Stimulated activated CD8-positive, alpha-beta memory T cell treated with anti-CD3 and anti-CD28 coated beads, Interleukin-7, amount 100 ng/mL, for 24 hours (primary cell): Measurements from ENCODE around the gene HOXA5.

Source experiments
- DNase-seq: peaks from one replicate; pipeline ENCODE4 v3.0.0-alpha.2; 2020; ENCODE audit warnings: low read depth

The HOXA5 gene

DNA sequence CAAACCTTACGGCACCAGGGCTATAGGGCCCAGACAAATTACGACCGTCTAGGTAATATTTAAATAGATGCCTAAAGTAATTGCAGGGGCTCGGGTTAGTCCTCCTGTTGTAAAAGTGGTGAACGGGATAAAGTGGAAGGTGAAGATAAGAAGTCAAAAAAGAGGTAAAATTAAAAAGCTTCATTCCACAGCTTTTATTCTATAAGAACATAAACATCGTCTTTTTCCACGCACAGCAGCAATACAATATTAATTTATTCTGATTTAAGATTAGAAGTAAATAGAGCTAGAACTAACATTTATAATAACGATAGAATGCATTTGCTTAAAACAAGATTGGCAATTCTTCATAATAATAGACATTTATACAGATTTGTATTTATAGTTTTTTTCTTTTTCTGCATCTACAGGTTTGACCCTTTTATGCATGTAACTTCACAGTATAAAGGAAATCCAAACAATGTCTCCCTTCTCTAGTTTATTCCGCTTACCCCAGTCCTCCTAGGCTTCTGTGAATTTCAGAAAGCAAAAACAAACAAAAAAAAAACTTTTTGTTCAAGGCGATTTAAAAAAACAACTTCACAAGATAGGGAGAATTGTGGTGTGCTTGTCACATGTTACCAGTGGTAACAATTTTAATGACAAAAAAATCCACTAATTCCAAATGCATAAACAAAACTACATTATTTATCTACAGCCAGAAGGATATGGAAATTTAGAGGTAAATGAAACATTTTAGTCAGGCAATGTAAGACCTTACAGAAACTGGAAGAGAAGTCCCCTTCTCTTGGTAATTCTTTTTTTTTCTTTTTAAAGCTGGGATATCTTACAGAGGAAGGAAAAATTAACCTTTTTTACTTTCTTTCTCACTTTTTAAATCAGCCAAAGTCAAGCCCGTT is 27.2 kb upstream of the HOXA5 start:
- no peak for DNase-seq

DNA sequence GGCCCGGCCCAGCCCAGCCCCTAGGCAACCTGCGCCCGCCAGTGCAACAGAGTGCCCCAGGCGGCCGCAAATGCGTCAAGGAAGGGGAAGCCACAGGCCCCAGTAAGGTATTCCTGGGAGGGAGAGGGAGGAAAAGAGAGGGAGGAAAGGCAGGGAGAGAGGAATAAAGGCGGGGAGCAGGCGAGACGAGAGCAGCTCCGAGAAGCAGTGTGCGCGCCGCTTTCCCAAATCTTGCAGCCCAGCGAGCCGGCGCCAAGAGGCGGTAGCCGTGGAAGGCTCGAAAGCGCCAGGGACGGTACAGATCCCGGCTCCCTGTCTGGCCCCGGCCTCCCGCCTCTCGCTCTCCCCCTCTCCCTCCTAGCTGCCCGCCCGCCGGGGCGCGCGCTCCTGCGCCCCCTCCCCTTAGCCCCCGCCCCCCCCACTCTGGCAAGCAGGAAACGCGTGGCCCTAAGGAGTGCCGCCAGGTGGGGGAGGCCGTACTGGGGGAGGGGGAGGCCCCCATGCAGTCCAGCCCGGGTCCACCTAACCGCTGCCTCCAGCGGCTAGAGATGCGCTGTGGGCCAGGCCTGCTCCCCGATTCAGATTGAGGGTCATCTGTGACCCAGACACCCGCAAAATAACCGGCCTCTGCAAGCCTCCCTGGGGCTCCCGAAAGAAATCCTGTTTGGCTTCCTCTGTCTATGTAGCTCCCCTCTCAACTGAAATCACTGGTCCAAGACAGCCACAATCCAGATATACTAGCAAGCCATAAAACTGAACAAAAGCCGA is 26.4 kb upstream of the HOXA5 start:
- no peak for DNase-seq

DNA sequence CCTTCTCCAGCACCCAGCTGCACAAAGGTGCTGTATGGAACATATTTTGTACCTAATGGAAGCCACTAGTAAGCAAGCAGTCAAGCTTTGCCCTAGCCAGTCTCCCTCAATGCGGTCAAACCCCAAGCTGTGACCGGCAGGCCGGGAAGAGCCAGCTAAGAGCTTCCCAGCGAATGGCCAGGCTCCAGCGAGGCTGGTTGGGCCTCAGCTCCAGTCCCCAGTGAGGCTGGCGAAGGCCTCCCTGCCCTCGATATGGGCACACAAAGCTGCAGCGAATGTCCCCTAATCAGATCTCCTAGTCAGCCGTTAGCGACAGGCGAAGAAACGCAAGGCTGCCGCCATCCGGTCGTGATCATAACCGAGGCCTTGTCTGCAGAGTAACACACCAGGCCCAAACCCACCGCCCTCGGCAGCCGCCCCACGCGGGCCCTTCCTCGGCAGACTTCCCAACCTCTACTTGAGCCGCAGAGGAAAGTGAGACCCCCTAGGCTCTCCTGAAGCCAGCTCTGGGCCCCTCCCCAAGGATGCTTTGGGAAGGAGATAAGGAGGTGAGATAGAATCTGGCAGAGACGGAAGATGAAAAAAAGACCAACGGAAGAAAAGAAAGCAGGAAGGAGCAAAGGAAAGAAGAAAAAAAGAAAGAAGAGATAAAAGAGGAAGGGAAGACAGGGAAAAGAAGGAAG is 24.9 kb upstream of the HOXA5 start:
- DNase-seq: no peak

DNA sequence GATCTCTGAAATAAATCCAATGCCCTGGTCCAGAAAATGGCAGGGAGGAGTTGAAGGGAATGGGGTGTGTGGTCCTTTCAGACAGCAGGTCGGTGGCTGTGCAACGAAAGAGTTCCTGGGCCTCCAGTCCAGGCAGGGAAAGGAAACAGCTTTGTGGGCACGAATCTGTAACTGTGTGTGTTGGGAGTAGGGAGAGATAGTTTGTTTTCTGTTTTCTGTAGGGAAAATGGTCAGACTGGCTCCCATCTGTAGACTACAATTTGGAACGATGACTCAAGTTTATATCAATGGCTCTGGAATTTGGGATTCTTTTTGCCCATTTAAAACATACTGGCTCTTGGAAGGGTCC is 24.4 kb upstream of the HOXA5 start:
- DNase-seq: no peak

DNA sequence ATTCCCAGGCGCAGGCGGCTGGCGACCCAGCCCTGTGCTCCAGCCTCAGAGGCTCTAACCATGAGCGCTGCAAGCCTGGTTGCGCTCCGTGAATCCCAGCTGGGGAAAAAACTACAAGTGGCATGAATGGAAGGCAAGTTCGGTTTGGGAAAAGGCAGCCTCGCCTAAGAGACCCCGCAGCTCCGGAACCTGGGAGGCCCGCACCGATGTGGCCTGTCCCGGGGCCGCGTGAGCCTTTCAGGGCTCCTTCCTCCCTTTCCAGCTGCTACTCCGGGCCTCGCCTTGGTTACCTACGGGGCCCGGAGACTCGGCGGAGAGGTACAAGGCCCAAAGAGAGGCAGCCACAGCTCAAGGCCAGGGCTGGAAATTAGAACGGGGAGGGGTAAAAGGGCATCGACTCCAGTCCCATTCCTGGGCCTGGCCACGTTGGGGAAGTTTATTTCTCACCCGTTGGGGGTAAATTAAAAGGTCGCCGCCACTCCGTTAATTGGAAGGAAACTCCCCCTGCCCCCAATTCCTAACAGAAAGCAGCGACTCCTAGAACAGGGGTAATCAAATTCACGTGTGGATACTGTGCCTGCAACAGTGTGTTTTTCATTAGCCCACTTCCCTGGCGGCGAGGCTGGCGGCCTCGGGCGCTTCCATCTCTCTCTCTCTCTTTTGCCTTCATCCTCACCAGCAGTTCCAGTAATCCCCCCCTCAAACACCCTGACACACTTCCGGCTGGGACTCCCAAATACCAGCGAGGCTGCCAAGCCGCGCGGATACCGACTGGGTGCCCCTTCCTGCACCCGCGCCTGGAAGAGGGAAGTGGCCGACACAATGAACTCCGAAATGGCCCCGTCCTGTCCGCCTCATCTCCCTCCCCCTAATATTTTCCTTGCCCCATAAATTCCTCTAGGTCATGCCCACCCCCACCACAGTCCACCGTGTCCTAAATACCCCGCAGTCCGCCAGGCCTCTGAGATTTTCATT is 23.3 kb upstream of the HOXA5 start:
- DNase-seq: no peak

DNA sequence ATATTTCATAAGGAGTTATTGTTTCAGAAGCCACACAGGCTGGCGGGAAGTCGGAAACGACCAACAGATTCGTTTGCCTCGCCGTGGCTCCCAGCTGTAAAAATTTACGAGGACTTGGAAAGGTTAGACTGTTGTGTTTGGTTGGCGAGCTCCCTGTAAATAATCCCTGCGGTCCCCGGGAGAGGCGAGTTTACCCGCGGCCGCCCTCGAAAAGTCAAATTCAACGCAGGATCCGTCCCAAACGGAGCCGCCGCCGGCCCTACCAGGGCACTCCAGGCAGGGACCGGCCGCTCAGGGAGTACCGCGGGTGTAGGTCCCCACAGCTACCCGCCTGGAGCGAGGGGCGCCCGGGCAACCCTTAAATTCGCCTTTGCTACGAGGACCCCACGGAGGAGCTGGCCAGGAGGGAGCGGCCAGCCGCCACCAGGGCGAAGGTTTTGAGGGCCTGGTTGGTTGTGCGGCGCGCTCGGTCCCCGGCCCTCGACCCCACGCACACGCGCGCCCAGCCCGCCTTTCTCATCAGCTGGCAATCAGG is 22.6 kb upstream of the HOXA5 start:
- no peak for DNase-seq

DNA sequence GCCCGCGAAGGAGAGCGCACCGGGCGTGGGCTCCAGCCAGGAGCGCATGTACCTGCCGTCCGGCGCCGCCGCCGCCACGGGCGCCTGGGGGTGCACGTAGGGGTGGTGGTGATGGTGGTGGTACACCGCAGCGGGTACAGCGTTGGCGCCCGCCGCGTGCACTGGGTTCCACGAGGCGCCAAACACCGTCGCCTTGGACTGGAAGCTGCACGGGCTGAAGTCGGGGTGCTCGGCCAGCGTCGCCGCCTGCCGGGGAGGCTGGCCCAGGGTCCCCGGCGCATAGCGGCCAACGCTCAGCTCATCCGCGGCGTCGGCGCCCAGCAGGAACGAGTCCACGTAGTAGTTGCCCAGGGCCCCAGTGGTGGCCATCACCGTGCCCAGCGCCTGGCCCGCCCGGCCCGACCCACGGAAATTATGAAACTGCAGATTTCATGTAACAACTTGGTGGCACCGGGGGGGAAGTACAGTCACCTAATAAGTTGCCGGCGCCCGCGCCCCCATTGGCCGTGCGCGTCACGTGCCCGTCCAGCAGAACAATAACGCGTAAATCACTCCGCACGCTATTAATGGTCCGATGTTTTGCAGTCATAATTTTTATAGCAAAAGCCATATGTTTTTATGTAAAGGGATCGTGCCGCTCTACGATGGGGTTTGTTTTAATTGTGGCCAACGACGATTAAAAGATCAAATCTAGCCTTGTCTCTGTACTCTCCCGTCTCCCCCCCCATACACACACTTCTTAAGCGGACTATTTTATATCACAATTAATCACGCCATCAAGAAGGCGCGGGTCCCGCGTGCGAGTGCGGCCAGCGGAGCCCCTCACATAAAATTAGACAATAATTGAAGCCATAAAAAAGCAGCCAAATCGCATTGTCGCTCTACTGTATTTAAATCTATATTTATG is 21.9 kb upstream of the HOXA5 start, which contains the start of gene HOXA9:
TSS of gene HOXA9 (minus strand) at position 449 of the 907 bp plus-strand sequence. CDS start at position 369, 80 bp downstream.
- DNase-seq: no peak

DNA sequence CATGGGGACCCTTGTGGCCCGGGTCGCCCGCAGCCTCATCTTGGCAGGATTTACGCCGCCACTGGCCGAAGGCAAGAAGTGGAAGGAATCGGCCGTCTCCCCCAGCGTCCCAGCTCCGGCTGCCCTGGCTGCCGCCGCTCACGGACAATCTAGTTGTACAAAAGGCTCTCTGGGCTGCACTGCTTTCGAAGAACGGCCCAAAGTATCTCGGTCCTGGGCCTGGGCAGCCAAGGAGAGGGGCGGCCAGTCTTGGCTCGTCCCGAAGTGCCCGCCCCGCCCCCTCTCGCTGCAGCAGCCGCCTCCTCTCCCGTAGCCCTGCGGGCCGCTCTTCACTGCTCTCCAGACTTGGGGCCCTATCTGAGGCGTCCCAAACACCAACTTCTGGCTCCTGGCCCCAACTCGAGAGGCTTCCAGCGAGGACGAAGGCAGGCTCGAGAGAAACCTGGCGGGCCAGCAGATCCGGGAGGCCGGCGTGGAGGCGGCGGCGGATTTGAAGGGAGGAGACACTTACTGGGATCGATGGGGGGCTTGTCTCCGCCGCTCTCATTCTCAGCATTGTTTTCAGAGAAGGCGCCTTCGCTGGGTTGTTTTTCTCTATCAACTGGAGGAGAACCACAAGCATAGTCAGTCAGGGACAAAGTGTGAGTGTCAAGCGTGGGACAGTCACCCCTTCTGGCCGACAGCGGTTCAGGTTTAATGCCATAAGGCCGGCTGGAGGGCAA is 21.0 kb upstream of the HOXA5 start:
- no peak for DNase-seq

DNA sequence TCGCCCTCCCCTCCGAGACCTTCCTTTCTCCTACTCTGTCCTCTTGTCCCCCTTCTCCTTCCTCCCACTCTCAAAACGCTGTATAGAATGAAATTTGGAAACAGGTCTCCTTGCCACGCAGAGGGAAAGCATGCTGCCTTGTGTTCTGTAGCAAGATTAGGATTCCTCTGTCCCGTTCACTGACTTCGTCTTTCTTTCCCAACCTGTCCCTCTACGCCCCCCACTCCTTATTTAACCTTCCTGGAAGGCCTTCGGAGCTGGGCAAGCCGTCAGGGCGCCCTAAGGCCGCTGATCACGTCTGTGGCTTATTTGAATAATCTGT is 20.5 kb upstream of the HOXA5 start:
- no peak for DNase-seq

DNA sequence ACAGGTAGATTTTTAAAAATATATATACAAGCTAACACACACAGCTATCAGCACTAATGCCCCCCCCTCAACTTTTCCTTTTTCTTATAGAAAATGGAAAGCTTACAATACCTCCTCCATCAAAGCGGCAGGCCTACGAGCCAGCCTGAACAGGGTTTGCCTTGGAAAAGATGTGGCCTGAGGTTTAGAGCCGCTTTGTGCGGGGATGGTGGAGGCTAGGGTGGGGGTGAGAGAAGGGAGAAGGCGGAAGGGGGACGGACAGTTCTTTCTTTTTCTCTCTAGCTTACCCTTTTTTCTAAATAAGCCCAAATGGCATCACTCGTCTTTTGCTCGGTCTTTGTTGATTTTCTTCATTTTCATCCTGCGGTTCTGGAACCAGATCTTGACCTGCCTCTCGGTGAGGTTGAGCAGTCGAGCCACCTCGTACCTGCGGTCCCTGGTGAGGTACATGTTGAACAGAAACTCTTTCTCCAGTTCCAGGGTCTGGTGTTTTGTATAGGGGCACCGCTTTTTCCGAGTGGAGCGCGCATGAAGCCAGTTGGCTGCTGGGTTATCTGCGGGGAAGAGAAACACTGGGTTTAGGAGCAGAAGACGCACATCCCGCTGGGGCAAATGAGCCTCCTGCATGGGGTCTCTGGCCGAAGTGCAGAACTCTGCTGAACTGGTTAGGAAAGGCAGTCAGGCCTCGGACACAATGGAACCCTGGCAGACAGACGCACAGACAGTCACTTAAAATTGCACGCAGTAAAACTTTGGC is 20.0 kb upstream of the HOXA5 start:
- no peak for DNase-seq

DNA sequence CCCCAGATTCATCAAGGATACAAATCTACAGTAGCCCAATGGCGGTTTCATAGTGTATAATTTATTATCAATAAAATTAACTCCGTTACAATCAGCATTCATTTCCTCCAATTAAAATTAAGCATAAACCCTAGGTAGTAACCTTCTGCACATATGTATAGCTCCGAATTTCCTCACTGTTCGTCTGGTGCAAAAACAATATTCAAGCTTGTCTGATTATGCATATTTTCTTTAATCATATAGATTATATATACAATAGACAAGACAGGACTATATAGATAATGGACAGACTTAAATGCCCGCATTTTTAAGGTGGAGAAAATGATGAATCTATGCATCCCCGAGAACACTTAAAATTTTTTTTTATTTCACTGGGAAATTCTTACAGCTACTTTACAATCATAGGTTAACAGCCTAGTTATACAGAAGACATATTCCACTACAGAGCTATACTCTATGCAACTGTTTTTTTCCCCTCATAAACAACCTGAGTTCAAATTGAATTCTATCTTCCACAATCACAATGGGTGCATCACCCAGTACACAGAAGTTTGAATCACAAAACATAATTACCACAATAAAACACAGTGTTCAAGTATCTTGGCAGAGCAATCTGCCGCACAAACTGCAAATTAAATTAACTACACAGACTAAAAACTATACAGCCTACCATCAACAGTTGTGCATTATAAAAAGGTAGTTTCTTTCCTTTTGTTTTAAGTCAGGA is 19.2 kb upstream of the HOXA5 start:
- DNase-seq: no peak

DNA sequence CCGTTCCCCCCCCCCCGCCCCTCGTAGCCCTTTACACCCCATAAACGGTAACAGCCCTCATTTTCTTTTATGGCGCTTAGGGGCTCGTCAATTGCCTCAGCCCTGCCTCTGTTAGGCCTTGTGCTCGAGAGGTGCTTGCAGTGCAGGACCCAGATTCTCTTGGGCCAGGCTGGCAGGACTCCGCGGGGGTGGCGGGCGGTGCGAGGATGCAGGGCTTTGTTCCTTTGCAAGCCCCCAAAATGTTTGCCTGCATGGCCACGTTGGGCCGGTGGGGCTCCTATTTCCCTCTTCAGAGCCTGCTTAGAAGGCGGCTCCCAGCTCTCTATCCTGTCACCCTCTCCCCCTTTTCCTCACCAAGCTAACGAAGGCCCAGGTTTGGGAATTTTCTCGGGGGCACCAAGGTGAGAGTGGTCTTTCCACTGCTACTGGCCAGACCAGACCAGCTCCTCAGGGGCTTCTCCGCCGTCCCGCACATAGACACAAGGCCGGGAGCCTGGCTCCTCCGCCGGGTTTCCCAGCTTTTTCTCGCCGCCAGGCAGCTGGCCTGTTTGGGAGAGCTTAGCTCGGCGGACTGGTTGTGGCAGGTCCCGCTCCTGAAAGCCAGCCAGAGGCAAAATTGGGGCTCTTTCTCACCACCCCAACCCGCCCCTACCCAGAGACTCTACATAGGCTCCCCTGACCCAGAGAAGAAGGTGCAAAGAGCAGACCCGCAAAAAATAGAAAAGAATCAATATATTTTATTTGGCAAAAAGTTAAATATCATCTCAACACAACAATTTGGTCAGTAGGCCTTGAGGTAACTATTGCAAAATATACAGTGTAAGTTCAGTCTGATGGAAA is 18.5 kb upstream of the HOXA5 start:
- no peak for DNase-seq

DNA sequence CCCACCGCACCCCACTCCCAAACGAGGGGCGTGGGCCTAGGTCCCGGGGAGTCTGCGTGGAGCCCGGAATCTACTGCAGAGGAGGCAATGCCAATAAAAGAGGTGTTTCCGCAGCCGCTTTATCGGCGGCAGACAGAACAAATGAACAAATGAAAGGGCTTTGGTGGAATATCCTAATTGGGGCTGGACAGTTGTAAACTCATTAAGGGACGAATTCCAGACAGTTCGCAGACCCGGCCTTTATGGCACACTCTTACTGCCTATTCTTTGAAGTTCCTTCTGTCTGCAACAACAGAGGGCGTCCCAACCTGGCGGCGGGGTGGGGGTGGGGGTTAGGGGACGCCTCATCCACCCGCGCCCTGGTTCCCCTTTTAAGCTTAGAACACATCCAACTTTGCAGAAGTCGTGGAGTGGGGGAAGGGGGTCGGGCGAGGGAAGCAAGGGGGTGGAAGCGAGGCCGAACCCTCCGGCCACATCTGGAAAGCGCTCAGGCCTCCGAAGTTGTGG is 17.8 kb upstream of the HOXA5 start:
- DNase-seq: no peak

DNA sequence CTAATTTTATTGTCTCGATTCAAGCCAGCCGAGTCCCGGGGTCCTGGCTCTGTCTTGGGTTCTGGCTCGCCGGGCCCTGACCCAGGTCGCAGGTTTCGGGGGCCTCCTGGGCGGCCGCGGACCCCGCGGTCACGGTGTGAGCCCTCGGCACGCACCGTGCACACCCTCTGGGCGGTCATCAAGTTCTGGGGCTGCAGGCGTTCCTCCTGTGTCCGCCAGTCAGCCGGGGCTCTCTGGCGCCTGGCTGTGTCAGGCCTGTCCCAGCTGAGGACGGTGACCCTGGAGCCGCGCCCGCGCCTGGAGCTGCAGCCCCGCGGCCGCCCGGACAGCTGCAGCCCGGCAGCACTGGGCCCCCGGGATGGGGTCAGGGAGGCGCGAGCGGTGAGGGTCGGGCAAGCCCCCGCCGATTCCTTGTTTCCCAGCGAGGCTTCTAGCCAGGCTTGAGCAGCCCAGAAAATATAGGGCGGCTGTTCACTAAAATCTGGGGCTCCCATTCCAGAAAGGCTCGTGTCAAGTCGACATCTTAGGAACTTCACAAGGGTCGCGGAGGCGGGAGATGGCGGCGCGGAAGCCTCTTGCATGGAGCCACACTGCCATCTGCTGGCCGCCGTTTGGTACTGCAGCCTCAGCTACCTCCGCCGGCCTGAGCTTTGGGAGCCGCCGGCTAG is 17.2 kb upstream of the HOXA5 start:
- DNase-seq: peak; percentile 82

DNA sequence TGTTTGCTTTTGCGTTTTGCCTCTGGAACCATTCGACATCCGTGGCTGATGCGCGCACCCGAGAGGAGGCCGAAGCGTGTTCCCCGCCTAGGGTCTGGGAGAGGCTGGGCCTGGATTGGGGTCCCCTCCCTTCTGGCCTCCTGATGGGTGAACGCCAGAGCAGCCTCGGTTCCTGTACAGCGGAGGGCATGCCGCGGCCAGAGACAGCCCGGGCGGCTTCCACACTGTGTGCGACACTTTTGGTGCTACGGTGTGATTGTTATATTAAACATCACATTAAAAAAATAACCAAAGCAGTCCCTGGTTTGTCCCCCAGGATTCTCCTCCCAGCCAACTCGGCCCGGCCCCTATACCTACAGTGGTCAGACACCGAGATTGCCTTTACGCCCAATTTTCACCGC is 16.7 kb upstream of the HOXA5 start:
- no peak for DNase-seq
